MG63 (cell line): ENCODE measurements around the gene CLIC6. TPM values are rescaled to one million over a fixed set of nuclear protein-coding genes. Genes with fewer than 3 reads are reported as not detected.

Experiments
- DNase-seq: peaks from one replicate; pipeline ENCODE4 v3.0.0-alpha.2; 2020
- H3K27me3 ChIP-seq: fragments of 250-450 bp; sonication (Bioruptor Pico); 2 replicates; pipeline ENCODE4 v1.5.1; 2020; ENCODE audit warnings: mild to moderate bottlenecking, moderate library complexity
- H3K36me3 ChIP-seq: fragments of 250-450 bp; sonication (Bioruptor Pico); 2 replicates; pipeline ENCODE4 v1.5.1; 2020; ENCODE audit warnings: mild to moderate bottlenecking, moderate library complexity
- H3K4me3 ChIP-seq: fragments of 250-450 bp; sonication (Bioruptor Pico); 2 replicates; pipeline ENCODE4 v1.5.1; 2020; ENCODE audit warnings: mild to moderate bottlenecking, moderate library complexity
- H3K9me3 ChIP-seq: fragments of 250-450 bp; sonication (Bioruptor Pico); 2 replicates; pipeline ENCODE4 v1.5.1; 2020; ENCODE audit warnings: mild to moderate bottlenecking, moderate library complexity
- total RNA-seq: library from RNA; depleted of rRNA; stranded (reverse); fragments of >200 nt; shearing (Covaris generic); gene quantifications from 2 replicates; pipeline ENCODE4 v1.2.3, GENCODE V29; 2014; ENCODE audit warnings: low replicate concordance; rRNA removed

CLIC6 gene
- total RNA-seq: not detected in 2 replicates

DNA sequence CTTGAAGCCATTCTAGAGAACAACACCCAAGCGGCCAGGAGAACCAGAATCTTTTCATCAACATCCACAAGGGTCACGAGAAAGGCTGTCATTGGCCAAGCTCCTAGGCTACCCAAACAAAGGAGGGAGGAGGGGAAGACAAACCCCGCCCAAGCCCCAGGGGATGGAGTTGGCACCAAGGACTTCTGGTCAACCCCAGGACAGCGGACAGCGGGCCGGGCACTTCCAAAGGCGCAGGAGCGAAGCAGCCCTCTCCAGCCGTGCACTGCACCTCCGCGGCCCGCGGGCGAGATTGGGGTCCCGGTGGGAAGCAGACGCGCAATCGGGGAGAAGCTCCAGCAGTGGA, at the start of gene CLIC6:
Gene CLIC6, plus strand, starts transcription at position 192 of the 346 bp plus-strand sequence. CDS start 395 bp downstream, outside the sequence.
- Histone ChIP-seq H3K9me3 (no peaks in the 10 kb centered on the region), H3K4me3 (no peak within 1 kb of the TSS), H3K27me3 (peaks cover 39% of the 10 kb centered on the region), H3K36me3 (no peaks in the 10 kb centered on the region)
- no peak for DNase-seq

DNA sequence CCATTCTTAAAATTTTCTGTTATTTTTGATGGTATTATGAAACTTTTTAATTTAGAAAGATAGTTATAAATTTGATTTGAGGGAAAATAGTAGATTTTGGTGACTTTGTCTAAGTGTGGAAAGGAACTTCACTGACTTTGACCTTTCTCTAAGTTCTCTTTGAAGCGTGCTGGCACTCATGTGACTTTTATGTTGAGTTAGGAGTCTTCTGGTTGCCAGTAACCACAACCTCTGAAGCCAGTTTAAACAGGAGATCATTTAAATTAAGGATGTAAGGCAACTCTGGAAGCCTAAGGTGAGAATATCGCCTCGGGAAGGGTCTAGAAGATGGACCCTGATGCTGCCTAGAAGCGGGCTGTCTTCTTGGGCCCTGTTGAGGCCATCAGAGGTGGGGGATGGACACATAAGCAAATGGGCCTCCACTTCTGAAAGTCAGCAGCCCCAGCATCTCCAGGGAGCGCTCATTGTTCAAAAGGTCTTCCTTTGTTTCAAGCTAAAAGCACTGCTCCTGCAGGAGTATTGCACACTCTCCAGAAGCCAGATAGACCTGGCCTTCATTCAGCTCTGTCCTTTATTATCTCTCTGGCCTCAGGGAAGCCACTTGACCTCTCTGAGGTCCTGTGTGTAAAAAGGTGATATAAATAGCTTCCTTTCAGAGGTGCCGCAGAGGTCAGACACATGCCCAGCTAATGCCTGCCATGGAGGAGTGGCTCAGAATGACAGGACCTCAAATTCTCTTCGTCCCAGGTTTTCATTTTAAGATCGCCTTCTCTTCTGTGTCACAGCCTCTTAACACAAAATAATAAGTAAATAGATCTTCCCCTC, 48.7 kb upstream of the CLIC6 start:
- DNase-seq: no peak
- H3K4me3 ChIP-seq: no peak overlapping the region
- H3K9me3 ChIP-seq: no peaks in the 10 kb centered on the region
- H3K27me3 ChIP-seq: peaks cover 2% of the 10 kb centered on the region; the same call in 1 of the 2 replicates
- H3K36me3 ChIP-seq: no peaks in the 10 kb centered on the region

GRCh38 chr21:34621434-34622350, 47.1 kb upstream of the CLIC6 start:
- no peak for DNase-seq
- H3K4me3 ChIP-seq: no peak overlapping the region

DNA sequence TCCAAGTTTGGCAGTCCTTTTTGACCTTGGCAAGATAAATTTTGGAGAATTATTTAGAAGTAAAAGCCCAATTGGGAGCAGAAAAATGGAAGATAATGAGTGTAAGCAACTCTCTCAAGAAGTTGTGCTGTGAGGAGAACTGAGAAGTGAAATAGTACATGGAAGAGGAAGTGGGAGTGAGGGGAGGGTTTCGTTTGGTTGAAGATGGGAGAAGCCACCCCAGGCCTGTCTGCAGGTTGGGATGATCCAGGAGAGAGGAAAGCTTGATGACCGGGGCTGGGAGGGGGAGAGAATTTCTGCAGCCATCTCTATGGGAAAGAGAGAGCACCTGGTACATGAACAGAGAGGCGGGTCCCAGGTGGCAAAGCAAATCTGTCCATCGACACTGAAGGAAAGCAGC, 45.3 kb upstream of the CLIC6 start:
- Histone ChIP-seq H3K36me3 (no peaks in the 10 kb centered on the region), H3K4me3 (no peak overlapping the region), H3K9me3 (no peaks in the 10 kb centered on the region), H3K27me3 (peaks cover 2% of the 10 kb centered on the region; the same call in 1 of the 2 replicates)
- no peak for DNase-seq

More at GRCh38 chr21:34621434-34622350, 47.1 kb upstream of the CLIC6 start:
- no peaks in the 10 kb centered on the region for H3K36me3 ChIP-seq
- peaks cover 2% of the 10 kb centered on the region; the same call in 1 of the 2 replicates for H3K27me3 ChIP-seq
- no peaks in the 10 kb centered on the region for H3K9me3 ChIP-seq

DNA sequence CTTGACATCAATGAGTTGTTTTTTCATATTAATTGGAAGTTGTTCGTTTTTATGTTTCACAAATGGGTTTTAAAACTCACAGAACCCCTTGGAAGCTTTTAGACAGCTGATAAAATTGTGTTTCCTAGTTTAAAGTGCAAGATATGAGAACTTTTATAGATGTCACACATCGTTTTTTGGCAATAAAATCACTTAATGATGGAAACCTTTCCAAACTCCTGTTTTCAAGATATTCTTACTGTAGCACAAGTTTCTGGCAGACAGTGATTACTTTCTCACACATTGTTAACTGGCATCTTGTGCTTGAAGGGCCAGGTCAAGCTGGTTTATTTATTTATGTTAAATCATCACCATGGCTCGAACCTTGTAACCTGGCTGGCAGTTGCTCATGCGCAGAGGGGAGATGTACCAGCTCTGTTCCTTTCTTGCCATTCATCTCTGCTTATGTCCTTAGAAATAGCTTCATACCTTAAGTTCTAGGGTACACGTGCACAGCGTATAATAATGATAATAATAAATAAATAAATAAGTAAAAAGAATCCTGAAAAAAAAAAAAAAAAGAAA, 43.7 kb upstream of the CLIC6 start:
- Histone ChIP-seq H3K27me3 (peaks cover 2% of the 10 kb centered on the region; the same call in 1 of the 2 replicates), H3K36me3 (no peaks in the 10 kb centered on the region), H3K9me3 (no peaks in the 10 kb centered on the region), H3K4me3 (no peak overlapping the region)
- no peak for DNase-seq

DNA sequence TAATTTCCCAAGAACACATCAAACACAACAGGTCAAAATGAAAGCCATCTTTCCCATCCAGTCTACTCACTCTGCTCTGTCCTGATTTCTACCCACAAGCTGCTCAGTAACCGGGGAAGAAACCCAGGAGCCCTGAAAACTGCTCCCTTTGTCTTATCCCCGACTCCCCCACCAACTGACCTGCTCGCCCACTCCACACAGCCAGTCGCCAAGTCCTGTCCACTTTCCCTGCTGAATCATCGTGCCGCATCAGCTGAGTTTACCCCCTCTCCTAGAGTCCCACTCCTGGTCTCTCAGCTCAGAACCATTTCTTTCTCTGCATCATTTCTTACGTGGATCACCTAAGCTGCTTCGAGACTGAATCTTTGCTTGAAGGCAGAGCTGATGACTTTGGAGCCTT, 42.7 kb upstream of the CLIC6 start:
- no peaks in the 10 kb centered on the region for H3K36me3 ChIP-seq
- H3K4me3 ChIP-seq: no peak overlapping the region
- peaks cover 4% of the 10 kb centered on the region; the same call in 1 of the 2 replicates for H3K27me3 ChIP-seq
- no peak for DNase-seq
- no peaks in the 10 kb centered on the region for H3K9me3 ChIP-seq

GRCh38 chr21:34630536-34631143, 38.2 kb upstream of the CLIC6 start:
- Histone ChIP-seq H3K27me3 (peaks cover 5% of the 10 kb centered on the region), H3K4me3 (no peak overlapping the region), H3K9me3 (no peaks in the 10 kb centered on the region), H3K36me3 (no peaks in the 10 kb centered on the region)
- no peak for DNase-seq

DNA sequence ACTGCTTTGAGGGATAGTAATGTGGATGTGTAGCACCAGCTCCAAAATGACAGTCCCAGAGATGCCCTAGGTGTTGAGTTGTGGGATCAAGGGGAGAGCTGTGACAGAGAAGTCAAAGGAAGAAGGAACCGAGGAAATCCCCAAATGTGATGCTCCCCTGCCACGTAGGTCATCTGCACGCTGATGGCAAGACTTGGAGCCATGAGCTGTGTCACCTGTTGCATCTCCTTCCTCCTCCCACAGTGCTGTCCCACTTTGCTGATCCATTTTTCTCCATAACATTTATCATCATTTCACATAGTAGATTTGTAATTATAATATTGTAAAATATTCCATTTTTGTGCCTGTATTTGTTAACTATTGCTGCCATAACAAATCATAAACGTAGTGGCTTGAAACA, 36.3 kb upstream of the CLIC6 start:
- H3K27me3 ChIP-seq: peaks cover 5% of the 10 kb centered on the region
- no peak overlapping the region for H3K4me3 ChIP-seq
- H3K9me3 ChIP-seq: no peaks in the 10 kb centered on the region
- H3K36me3 ChIP-seq: no peaks in the 10 kb centered on the region
- no peak for DNase-seq

- H3K9me3 ChIP-seq: no peaks in the 10 kb centered on the region
- no peak for DNase-seq
- peaks cover 4% of the 10 kb centered on the region for H3K27me3 ChIP-seq
- no peak overlapping the region for H3K4me3 ChIP-seq
- H3K36me3 ChIP-seq: no peaks in the 10 kb centered on the region
Measured at GRCh38 chr21:34635307-34635706, 33.5 kb upstream of the CLIC6 start.

DNA sequence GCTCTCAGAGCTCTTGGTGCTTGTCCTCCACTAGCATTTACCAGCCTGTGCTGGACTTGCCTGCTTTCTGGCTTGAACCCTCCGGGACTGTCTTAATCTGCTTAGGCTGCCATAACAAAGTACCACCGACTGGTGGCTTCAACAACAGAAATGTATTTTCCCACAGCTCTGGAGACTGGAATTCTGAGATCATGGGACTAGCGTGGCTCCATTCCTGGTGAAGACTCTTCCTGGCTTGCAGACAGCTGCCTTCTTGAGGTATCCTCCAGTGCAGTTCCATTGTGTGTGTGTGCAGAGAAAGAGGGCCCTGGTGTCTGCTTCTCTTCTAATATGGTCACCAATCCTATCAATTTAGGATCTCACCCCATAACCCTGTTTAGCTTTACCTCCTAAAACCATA, 31.8 kb upstream of the CLIC6 start:
- Histone ChIP-seq H3K27me3 (peaks cover 3% of the 10 kb centered on the region), H3K9me3 (no peaks in the 10 kb centered on the region), H3K4me3 (no peak overlapping the region), H3K36me3 (no peaks in the 10 kb centered on the region)
- DNase-seq: no peak

- DNase-seq: no peak
- Histone ChIP-seq H3K4me3 (no peak overlapping the region), H3K27me3 (no peaks in the 10 kb centered on the region; the same call in none of the 2 replicates), H3K36me3 (no peaks in the 10 kb centered on the region), H3K9me3 (no peaks in the 10 kb centered on the region)
Measured at GRCh38 chr21:34639250-34639649, 29.5 kb upstream of the CLIC6 start.

- no peak for DNase-seq
Measured at GRCh38 chr21:34639882-34640788, 28.7 kb upstream of the CLIC6 start.

DNA sequence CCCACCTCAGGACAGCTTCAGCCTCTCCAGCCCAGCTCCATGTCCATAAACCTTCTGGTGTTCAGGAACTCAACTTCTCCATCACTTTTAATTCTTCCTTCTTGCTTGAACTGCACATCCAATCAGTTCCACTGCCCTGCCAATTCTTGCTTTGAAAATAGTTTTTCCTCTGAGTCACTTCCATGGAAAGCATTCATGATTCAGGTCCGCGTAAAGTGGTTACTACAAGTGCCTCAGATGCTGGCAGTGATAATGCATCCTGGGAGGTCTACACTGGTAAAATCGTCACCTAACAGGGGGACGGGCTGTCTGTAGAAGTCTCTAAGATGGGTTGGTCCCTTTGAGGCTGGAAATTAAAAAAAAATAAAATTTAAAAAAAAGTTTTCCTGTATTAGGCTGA, 27.9 kb upstream of the CLIC6 start:
- Histone ChIP-seq H3K27me3 (no peaks in the 10 kb centered on the region; the same call in 1 of the 2 replicates), H3K4me3 (no peak overlapping the region), H3K9me3 (no peaks in the 10 kb centered on the region), H3K36me3 (no peaks in the 10 kb centered on the region)
- DNase-seq: peak; percentile 39

More at GRCh38 chr21:34639882-34640788, 28.7 kb upstream of the CLIC6 start:
- Histone ChIP-seq H3K36me3 (no peaks in the 10 kb centered on the region), H3K4me3 (no peak overlapping the region), H3K9me3 (no peaks in the 10 kb centered on the region), H3K27me3 (no peaks in the 10 kb centered on the region; the same call in 1 of the 2 replicates)

- H3K36me3 ChIP-seq: no peaks in the 10 kb centered on the region
- H3K9me3 ChIP-seq: no peaks in the 10 kb centered on the region
- DNase-seq: no peak
- H3K27me3 ChIP-seq: no peaks in the 10 kb centered on the region
- no peak overlapping the region for H3K4me3 ChIP-seq
Measured at GRCh38 chr21:34642211-34643075, 26.4 kb upstream of the CLIC6 start.

GRCh38 chr21:34644825-34645224, 24.0 kb upstream of the CLIC6 start:
- Histone ChIP-seq H3K9me3 (no peaks in the 10 kb centered on the region), H3K36me3 (no peaks in the 10 kb centered on the region), H3K4me3 (no peak overlapping the region), H3K27me3 (no peaks in the 10 kb centered on the region)
- DNase-seq: no peak
